Activated CD4-positive, alpha-beta T cell treated with anti-CD3 and anti-CD28 coated beads, Interleukin-2, Interleukin-4, amounts not matched to agents 100 ng/mL and 50 ng/mL, durations not matched to agents 16 hours and 8 hours (primary cell): ENCODE results near the gene HSP90B1.

Source experiments
- DNase-seq: peaks from one replicate; pipeline ENCODE4 v3.0.0-alpha.2; 2020; ENCODE audit warnings: low spot score

Gene HSP90B1

GRCh38 chr12:103975368-103975767 lies 45.2 kb downstream of the HSP90B1 start:
- DNase-seq = no peak

- no peak for DNase-seq
Measured at GRCh38 chr12:103978384-103978982, 48.3 kb downstream of the HSP90B1 start.

DNA sequence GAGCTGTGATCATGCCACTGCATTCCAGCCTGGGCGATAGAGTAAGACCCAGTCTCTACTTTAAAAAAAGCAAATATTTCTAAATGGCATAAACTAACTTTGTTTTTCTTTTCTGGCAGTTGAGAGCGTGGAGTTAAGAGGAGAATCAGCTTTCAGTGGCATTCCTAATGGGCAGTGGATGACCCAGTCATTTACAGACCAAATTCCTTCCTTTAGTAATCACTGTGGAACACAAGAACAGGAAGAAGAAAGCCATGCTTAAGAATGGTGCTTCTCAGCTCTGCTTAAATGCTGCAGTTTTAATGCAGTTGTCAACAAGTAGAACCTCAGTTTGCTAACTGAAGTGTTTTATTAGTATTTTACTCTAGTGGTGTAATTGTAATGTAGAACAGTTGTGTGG lies 56.6 kb downstream of the HSP90B1 start:
- no peak for DNase-seq

GRCh38 chr12:103994235-103994634 lies 64.0 kb downstream of the HSP90B1 start:
- no peak for DNase-seq

DNA sequence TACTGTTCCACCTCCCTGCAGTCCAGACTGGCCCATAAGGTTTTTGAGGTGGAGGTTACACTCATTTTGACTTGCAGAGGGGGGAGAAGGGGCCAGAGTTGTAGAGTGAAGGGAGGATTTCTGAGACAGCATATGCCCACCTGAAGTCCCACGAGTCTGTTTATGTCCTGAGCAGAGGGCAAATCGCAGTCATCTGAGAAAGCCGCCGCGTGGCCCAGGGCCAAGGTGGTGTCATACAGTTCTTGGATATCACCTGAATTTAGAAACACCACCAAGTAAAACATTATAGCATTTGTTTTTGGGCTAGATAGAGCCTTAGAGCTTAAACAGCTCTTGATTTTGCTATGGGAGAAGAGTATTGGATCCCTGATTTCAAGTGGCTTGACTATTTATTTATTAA lies 66.4 kb downstream of the HSP90B1 start:
- DNase-seq = no peak

DNA sequence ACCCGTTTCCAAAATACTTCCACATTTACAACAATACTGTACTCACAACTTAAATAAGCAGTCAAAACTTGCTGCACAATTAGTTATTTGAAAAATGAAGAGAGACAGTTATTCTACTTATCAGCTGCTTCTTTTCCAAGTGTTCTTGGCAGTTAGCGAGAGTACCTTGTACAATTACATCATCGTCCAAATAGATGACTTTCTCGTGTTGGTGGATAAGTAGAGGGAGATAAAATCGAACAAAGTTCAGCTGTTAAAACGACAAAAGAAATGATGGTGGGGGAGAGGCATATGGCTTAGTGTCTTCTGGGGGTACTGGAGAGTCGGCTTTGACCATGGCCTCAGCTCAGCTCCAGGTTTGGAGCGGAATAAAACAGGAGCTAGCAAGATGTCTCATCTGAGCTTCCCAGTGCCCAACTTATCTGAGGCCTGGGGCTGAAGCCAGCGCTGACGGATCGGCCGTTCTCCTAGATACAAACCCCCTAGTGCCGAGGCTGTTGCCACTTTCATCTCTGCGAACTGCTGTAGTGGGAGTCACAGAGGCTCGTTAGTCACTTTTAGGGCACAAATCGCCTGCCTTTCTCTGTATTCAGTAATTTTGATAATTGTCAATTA lies 67.2 kb downstream of the HSP90B1 start:
- no peak for DNase-seq
